HG02973 (cell line): ENCODE results near the gene TRIM8.
"Not testable (repeated sequence)": the region's sequence is repeated elsewhere in the genome, so short reads cannot be mapped to it uniquely, and the experiment has no call there.

ENCODE experiments used
- ATAC-seq: cut with Tn5 transposase; IDR thresholded peaks from one replicate; pipeline ENCODE4 v1.9.1; 2021; ENCODE audit warnings: moderate library complexity; ENCODE audit not compliant: unreplicated experiment

Gene TRIM8

GRCh38 chr10:102648889-102649796 is 4.9 kb downstream of the TRIM8 start:
- ATAC-seq = no peak

- no peak for ATAC-seq
Observed at GRCh38 chr10:102649797-102650654, 5.7 kb downstream of the TRIM8 start.

GRCh38 chr10:102650655-102651454 is 6.6 kb downstream of the TRIM8 start:
- no peak for ATAC-seq

DNA sequence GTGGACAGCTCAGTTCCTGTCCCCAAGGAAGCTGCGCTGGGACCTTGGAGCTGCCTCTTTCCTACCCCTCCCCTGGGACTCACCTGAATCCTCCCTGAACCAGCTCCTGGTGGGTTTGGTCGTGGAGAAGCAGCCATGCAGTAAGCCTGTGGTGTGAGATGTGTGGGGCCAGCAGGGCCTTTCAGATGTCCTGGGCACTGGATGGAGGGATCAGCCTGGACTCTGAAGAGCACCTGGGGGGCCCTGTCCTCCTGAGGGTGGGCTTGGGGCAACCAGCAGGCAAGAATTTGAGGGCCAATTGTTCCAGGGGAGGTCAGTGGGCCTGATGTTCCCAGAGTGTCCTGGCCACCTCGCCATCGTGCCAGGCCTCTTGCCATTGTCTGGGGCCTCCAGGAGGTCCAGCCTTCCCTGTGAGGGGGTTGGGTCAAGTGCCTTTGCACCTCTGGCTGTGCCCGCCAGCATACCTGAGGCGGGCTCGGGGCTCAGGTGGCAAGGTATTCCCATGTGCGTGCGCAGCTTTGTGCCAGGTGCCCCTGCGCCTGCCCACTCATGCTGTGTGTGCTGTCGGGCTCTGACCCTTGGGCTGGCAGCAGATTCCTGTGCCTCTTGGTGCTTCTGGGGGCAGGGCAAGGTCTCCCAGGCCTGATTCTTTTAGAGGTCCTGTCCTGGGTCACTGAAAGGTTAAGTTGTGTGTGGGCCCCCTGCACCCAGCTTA is 7.3 kb downstream of the TRIM8 start:
- ATAC-seq = no peak

GRCh38 chr10:102652170-102652916 is 8.1 kb downstream of the TRIM8 start:
- ATAC-seq = peak; percentile 31

- ATAC-seq = no peak
Observed at GRCh38 chr10:102653060-102653459, 8.8 kb downstream of the TRIM8 start.

GRCh38 chr10:102654566-102654965 is 10.3 kb downstream of the TRIM8 start:
- ATAC-seq = no peak

DNA sequence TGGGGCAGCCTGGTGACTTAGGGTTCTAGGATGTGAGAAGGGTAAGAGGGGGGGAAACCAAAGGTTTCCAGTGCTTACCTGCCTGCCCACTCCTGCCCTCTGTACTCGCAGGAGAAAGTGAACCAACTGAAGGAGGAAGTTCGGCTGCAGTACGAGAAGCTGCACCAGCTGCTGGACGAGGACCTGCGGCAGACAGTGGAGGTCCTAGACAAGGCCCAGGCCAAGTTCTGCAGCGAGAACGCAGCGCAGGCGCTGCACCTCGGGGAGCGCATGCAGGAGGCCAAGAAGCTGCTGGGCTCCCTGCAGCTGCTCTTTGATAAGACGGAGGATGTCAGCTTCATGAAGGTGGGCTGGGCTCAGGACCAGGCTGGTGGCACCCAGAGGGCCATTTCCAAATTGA is 10.7 kb downstream of the TRIM8 start:
- no peak for ATAC-seq

DNA sequence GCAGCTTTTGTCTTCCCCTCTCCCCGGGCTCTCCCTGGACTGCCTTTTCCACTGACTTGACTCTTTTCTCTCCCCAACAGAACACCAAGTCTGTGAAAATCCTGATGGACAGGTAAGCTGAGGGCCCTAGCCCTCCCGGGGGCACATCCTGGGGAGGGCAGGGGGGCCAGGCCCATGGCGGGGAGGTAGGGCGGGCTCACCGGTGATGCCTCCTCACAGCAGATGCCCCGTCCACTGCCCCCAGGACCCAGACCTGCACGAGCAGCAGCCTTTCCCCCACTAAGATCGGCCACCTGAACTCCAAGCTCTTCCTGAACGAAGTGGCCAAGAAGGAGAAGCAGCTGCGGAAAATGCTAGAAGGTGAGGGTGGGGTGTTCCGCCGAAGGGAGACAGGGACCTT is 11.7 kb downstream of the TRIM8 start:
- ATAC-seq = no peak

GRCh38 chr10:102656791-102657371 is 12.6 kb downstream of the TRIM8 start:
- ATAC-seq = no peak

GRCh38 chr10:102657451-102657850 is 13.2 kb downstream of the TRIM8 start:
- ATAC-seq = no peak

DNA sequence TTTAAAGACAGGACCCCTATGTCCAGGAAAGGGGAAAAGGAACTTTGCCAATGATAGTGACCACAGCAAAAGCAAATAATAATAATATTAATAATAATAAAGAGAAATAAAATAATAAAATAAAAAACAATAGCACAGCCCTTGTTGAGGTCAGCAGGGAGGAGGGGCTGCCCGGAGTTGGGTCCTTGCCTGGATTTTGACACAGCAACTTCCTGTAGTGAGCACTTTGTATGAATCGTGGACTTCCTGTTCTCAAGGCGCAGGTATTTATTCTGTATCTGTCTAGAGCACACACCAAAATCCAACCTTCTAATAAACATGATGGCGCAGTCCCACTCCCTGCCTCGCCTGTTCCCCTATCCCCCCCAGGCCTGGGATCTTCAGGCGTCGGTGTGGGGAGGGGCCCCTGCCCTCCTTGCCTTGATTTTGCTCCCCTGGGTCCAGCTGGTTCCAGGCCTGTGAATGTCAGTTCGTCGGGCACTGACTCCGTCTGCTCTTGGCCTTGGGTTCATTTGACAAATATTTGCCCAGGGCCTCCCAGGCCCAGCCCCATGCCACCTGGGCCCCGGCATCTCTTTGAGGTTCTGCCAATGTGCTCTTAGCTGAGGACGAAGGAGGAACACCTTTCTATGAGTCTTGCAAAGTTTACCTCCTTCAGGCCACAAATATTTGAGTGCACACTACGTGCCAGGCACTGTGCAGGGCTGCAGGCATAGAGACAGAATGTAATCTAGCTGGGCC is 13.9 kb downstream of the TRIM8 start:
- no peak for ATAC-seq

- ATAC-seq = no peak
Observed at GRCh38 chr10:102658802-102659201, 14.5 kb downstream of the TRIM8 start.

DNA sequence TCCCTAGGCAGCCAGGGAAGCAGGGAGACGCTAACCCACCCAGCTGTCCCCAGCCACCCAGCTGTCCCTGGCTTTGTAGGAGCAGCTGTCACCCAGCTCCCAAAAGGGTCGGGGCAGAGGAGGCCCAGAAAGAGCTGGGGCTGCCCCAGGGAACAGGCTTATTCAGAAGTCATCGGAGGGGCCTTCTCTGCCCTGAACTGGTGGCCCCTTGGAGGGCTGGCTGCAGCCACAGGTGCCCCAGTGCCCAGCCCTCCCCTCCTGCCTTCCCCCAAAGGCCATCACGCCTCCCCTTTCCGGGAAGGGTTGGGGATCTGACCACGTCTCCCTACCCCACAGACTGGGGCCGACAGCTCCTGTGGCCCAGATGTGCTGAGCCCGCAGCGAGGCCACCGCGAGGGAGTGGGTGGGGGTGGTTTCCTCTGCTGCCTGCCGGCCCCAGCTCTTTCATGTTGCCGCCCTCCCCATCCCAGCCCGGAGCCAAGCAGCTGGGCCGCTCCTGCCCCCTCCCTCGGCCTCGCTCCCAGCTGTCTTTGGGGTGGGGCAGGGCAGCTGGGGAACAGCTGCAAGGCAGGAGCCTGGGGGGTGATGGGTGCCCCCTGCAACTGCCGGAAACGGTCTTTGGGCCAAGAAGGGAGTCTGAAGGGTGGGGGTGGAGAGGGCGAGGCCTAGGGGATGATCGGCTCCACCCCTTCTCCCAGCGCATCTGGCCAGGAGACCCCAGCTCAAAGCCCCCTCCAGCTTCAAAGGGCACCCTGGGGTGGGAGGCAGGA is 16.8 kb downstream of the TRIM8 start:
- peak; percentile 64 for ATAC-seq

DNA sequence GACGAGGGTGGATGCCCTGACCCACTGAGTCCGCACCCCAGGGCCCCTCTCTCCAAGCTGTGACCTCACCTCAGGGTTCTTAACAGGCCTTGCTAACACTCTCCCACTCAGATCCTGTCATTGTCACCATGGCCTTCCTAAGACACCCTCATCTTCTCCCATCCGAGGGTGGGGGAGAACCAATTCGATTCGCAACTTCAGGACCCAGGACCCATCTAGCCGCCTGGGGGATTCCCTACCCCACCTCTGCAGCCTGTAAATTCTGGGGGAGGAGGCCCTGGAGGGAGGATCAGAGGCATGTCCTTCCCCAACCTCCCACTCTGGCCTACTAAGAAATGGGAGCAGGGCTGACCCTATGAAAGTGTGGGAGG is 17.4 kb downstream of the TRIM8 start:
- ATAC-seq = no peak

GRCh38 chr10:102665904-102666509 is 21.7 kb downstream of the TRIM8 start:
- no peak for ATAC-seq

GRCh38 chr10:102667411-102667810 is 23.1 kb downstream of the TRIM8 start:
- not testable (repeated sequence) for ATAC-seq
